HG02759 (cell line): Measurements from ENCODE around the gene MYL6B.

ENCODE experiments used
- ATAC-seq: cut with Tn5 transposase; IDR thresholded peaks from one replicate; pipeline ENCODE4 v1.9.1; 2021; ENCODE audit warnings: mild to moderate bottlenecking, moderate library complexity; ENCODE audit not compliant: unreplicated experiment

Gene MYL6B

DNA sequence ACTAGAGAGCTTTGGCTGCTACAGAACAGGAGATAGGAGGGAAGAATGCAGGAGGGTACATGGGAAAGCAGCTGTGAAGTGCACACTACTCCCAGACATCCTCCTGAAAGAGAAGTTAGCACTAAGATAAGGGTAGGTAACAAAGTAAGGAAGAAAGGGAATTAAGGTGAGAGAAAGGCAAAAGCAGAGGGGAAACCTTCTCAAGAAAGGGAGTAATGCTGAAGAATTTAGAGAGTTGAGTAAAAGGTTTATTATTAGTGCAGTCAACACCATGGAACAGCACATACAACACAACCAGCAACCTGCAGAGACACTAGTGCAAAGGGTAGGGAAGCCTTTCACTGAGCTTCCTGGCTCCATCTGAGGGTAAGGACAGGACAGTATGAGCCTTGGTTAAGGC, 51.9 kb downstream of the MYL6B start:
- ATAC-seq, result no peak

DNA sequence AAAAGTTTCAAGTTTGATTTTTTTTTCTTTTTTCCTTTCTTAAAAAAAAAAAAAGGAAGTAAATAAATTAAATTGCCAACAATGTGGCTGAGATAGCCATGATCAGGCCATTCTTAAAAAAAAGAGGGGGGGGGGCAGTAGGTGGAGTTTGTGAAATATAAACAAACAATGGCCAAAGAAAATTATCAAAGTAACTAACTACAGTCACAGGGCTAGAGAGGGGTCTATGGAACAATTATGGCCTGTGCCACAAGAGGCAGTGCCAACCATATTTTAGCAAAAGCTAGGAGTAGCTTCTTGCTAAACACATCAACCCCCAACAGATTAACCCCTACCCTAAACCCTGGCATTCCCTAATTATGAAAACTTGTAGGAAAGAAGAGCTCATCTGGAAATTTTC, 53.1 kb downstream of the MYL6B start:
- ATAC-seq, result no peak

GRCh38 chr12:56206452-56207166, 54.2 kb downstream of the MYL6B start:
- no peak for ATAC-seq
